OCI-LY1 (cell line): ENCODE results near the gene TBC1D20.

Experiments
- EZH2 ChIP-seq: fragments of 200-600 bp; sonication (generic), shearing (Covaris generic); IDR thresholded peaks from 2 replicates; pipeline ENCODE4 v1.8.0; 2017; ENCODE audit warnings: borderline replicate concordance, mixed run types, mild to moderate bottlenecking, antibody characterized with exemption, low read length, moderate library complexity, mixed read lengths
- TF ChIP-seq, protein P1 (sequence below): fragments of 200-600 bp; sonication (generic), shearing (Covaris generic); IDR thresholded peaks from 2 replicates; pipeline ENCODE4 v1.5.1; 2017; ENCODE audit warnings: mild to moderate bottlenecking, antibody characterized with exemption, low read length, moderate library complexity, mixed read lengths

DNA sequence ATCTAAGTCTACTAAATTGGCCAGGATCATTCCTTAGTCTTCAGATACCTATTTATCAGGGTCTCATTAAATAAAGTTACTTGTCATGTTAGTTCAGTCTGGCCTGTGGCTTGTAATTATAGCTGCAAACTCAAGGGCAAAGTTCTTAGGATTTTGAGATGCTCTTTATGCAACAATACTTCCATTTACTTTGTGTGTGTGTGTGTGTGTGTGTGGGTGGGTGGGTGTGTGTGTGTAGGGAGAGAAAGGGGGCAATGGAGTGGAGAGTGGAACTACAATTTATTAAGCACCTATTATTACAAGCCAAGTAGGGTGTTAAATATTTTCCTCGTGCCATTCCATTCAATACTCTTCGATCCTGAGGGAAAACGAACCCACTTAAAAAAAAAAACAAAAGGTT lies 17.7 kb upstream of the TBC1D20 start:
- TF ChIP-seq, protein P1, sequence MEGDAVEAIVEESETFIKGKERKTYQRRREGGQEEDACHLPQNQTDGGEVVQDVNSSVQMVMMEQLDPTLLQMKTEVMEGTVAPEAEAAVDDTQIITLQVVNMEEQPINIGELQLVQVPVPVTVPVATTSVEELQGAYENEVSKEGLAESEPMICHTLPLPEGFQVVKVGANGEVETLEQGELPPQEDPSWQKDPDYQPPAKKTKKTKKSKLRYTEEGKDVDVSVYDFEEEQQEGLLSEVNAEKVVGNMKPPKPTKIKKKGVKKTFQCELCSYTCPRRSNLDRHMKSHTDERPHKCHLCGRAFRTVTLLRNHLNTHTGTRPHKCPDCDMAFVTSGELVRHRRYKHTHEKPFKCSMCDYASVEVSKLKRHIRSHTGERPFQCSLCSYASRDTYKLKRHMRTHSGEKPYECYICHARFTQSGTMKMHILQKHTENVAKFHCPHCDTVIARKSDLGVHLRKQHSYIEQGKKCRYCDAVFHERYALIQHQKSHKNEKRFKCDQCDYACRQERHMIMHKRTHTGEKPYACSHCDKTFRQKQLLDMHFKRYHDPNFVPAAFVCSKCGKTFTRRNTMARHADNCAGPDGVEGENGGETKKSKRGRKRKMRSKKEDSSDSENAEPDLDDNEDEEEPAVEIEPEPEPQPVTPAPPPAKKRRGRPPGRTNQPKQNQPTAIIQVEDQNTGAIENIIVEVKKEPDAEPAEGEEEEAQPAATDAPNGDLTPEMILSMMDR = no peak
- TF ChIP-seq EZH2 = no peak
